ENCODE data around the gene LRRN2. TPM values are rescaled to one million over a fixed set of nuclear protein-coding genes. Genes with fewer than 3 reads are reported as not detected.

The LRRN2 gene
- total and polyA plus RNA-seq, 8 donors, result 0.43 to 4.1 (median 1.0) TPM; not detected in 2

DNA sequence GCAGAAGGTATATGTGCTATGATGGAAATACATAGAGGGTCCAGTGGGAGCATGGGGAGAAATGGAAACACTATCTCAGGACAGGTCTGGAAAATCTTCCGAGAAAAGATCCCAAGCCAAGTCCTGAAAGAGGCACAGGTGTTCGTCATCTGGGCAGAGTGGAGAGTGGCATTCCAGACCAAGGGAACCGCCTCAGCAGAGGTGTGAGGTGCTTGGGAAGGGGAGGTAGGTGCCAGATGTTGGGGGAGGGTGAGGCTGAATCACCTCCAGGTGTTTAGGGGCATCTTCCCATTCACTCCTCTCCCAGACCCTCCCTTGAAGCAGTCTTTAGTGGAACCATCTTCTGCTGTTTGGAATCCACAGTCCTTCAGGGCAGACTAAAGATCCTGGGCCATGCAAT lies 23.5 kb upstream of the LRRN2 start:
- Histone ChIP-seq H3K4me3 (no peak overlapping the region), H3K9me3 (no peaks in the 10 kb centered on the region), H3K36me3 (no peaks in the 10 kb centered on the region), H3K27ac (no peak overlapping the region), H3K27me3 (peaks cover 0 to 54% (median 22%) of the 10 kb centered on the region in 3 donors), H3K4me1 (peaks cover 0 to 9% (median 1%) of the 10 kb centered on the region in 4 donors)
- intact Hi-C loops (cut with DNase I; ENCODE audit: low total_unique reads), result no loop called here
- 66 to 80% (median 74%) methylated on average over 3 of the region's 3 CpGs for WGBS, 5 donors
- no peak for DNase-seq
- TF ChIP-seq, protein P1, sequence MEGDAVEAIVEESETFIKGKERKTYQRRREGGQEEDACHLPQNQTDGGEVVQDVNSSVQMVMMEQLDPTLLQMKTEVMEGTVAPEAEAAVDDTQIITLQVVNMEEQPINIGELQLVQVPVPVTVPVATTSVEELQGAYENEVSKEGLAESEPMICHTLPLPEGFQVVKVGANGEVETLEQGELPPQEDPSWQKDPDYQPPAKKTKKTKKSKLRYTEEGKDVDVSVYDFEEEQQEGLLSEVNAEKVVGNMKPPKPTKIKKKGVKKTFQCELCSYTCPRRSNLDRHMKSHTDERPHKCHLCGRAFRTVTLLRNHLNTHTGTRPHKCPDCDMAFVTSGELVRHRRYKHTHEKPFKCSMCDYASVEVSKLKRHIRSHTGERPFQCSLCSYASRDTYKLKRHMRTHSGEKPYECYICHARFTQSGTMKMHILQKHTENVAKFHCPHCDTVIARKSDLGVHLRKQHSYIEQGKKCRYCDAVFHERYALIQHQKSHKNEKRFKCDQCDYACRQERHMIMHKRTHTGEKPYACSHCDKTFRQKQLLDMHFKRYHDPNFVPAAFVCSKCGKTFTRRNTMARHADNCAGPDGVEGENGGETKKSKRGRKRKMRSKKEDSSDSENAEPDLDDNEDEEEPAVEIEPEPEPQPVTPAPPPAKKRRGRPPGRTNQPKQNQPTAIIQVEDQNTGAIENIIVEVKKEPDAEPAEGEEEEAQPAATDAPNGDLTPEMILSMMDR (IDR thresholded peaks at IDR 0.05), result no peak
- TF ChIP-seq EP300 (IDR thresholded peaks at IDR 0.05) (no peak), POLR2A (IDR thresholded peaks at IDR 0.05) (no peak)

GRCh38 chr1:204706838-204707509 lies 21.4 kb upstream of the LRRN2 start:
- intact Hi-C loops (cut with DNase I; ENCODE audit: low total_unique reads), result no loop called here
- no peak overlapping the region for H3K27ac ChIP-seq
- H3K4me3 ChIP-seq, result no peak overlapping the region
- H3K9me3 ChIP-seq, result no peaks in the 10 kb centered on the region
- WGBS, 5 donors, result 53 to 69% (median 58%) methylated on average over 11 of the region's 11 CpGs
- peaks cover 0 to 9% (median 4%) of the 10 kb centered on the region in 4 donors for H3K4me1 ChIP-seq
- TF ChIP-seq POLR2A (IDR thresholded peaks at IDR 0.05) (no peak), POLR2AphosphoS5 (IDR thresholded peaks at IDR 0.05) (no peak), EP300 (IDR thresholded peaks at IDR 0.05) (no peak)
- TF ChIP-seq, protein P1 (IDR thresholded peaks at IDR 0.05), result no peak
- peak in 1 of 2 donors; percentile 47 for DNase-seq
- H3K27me3 ChIP-seq, result peaks cover 0 to 34% (median 8%) of the 10 kb centered on the region in 3 donors
- H3K36me3 ChIP-seq, result no peaks in the 10 kb centered on the region

DNA sequence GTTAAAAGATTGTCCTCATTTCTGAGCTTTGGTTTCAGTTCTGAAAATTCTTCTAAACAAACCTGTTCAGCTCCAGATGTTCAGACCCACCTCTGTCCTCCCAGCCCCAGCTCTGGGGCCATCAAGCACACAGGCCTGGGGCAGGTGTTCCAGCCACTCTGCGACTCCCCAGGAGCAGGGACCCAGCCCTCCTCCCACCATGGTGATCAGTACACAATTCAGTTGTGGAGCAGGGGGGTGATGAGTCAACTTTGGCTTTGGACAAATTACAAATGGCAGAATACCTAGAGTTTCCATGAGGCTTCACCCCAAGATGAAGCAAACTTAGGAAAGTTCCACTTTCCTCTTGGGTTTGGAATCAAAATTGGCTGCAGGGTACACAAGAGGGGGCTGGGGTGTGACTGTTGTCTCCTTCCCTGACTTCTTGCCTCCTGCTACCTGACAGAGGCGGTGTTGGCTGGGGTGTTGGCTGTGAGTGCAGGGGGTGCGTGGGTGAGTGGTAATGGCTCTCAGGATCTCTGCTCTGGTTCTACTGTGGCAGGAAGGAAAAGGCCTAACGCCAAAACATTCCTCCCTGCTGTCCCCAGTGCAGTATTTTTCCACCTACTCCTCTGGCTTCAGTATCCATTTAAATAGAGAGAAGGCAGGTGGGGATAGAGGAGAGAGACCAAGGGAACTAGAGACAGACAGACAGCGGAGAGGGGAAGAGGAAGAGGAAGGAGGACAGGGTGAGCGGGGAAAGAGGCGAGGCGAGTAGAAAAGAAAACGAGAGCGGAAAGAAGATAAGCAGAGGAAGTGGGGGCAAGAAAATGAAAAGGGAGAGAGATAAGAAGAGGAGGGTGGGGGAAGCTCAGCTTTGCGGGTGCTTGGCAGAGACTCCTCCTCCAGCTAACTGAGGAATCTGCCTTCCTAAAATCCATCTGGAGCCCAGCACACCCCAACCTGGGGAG lies 20.6 kb upstream of the LRRN2 start:
- no peak for DNase-seq
- WGBS, 5 donors, result 39 to 53% (median 46%) methylated on average over 10 to 11 of the region's 11 CpGs
- Histone ChIP-seq H3K9me3 (no peaks in the 10 kb centered on the region), H3K4me3 (no peak overlapping the region), H3K27me3 (peaks cover 0 to 26% (median 2%) of the 10 kb centered on the region in 3 donors), H3K27ac (no peak overlapping the region), H3K36me3 (no peaks in the 10 kb centered on the region), H3K4me1 (peaks cover 0 to 9% (median 3%) of the 10 kb centered on the region in 4 donors)
- intact Hi-C loops (cut with DNase I; ENCODE audit: low total_unique reads), result no loop called here
- TF ChIP-seq, protein P1 (IDR thresholded peaks at IDR 0.05), result no peak
- TF ChIP-seq POLR2A (IDR thresholded peaks at IDR 0.05) (no peak), EP300 (IDR thresholded peaks at IDR 0.05) (no peak), POLR2AphosphoS5 (IDR thresholded peaks at IDR 0.05) (no peak)

- 72 to 79% (median 76%) methylated on average over 5 of the region's 5 CpGs for WGBS, 5 donors
- no peak for DNase-seq
- peaks cover 0 to 18% (median 0%) of the 10 kb centered on the region in 3 donors for H3K27me3 ChIP-seq
- H3K27ac ChIP-seq, result no peak overlapping the region
- H3K4me3 ChIP-seq, result no peak overlapping the region
- TF ChIP-seq, protein P1 (IDR thresholded peaks at IDR 0.05), result no peak
- TF ChIP-seq POLR2AphosphoS5 (IDR thresholded peaks at IDR 0.05), result no peak
- TF ChIP-seq EP300 (IDR thresholded peaks at IDR 0.05), result no peak
- TF ChIP-seq POLR2A (IDR thresholded peaks at IDR 0.05), result no peak
- H3K4me1 ChIP-seq, result peaks cover 0 to 9% (median 3%) of the 10 kb centered on the region in 4 donors
- no peaks in the 10 kb centered on the region for H3K36me3 ChIP-seq
- no peaks in the 10 kb centered on the region for H3K9me3 ChIP-seq
- intact Hi-C loops (cut with DNase I; ENCODE audit: low total_unique reads), result no loop called here
Observed at GRCh38 chr1:204705493-204705811, 19.9 kb upstream of the LRRN2 start.

Data from stomach (tissue), 9 donors.